ENCODE measurements around the gene PAPPA2. TPM values are rescaled to one million over a fixed set of nuclear protein-coding genes. Genes with fewer than 3 reads are reported as not detected.

PAPPA2 gene
- total and polyA plus RNA-seq, 2 of the 4 experiments (the other 2 are of a cell fraction) = 0.10 to 0.18 TPM

- intact Hi-C loops (cut with micrococcal nuclease) = no loop called here
- no peak overlapping the region for H3K23ac ChIP-seq (ENCODE audit: low read depth, low read length)
- dilution Hi-C loops (cut with HindIII; ENCODE audit: low sequenced_read_pairs, unreplicated experiment) = no loop called here
- H2AFZ ChIP-seq (replicated peaks; ENCODE audit: low read length, poor library complexity) = no peak overlapping the region
- H3K4ac ChIP-seq (ENCODE audit: low read depth, low read length) = no peak overlapping the region
- H4K8ac ChIP-seq (ENCODE audit: low read depth in 2 of 2, low read length in 2 of 2) = no peak overlapping the region
- H3K14ac ChIP-seq (replicated peaks; ENCODE audit: low read depth, low read length) = no peak overlapping the region
- 0 out of 2 replicates have a peak, but pooled peaks cover 1% of the 10 kb centered on the region for H3K9me3 ChIP-seq (ENCODE audit: control insufficient read depth, insufficient read depth, low read length)
- ATAC-seq (ENCODE audit: low read depth) (no peak), DNase-seq (no peak)
- H3K79me1 ChIP-seq (ENCODE audit: low read depth in 1 of 2, low read length in 2 of 2) = no peaks in the 10 kb centered on the region
- H4K5ac ChIP-seq (ENCODE audit: low read depth, low read length) = no peak overlapping the region
- H3K9me1 ChIP-seq (ENCODE audit: insufficient read depth, low read length) = no peaks in the 10 kb centered on the region
- H3K27me3 ChIP-seq (ENCODE audit: control insufficient read depth, insufficient read depth, low read length) = no peaks in the 10 kb centered on the region
- H2BK5ac ChIP-seq (ENCODE audit: low read depth, low read length, poor library complexity, severe bottlenecking) = no peak overlapping the region
- H3K4me1 ChIP-seq (ENCODE audit: control insufficient read depth, insufficient read depth, low read length) = no peaks in the 10 kb centered on the region
- CTCF ChIA-PET = no interaction called here
- no peak for TF ChIP-seq ELK1 (IDR thresholded peaks at IDR 0.05; ENCODE audit: borderline replicate concordance, low read depth, low read length)
- TF ChIP-seq SMC3 (IDR thresholded peaks at IDR 0.05; ENCODE audit: low read depth, low read length) = no peak
- no peak for TF ChIP-seq NFE2L2 (IDR thresholded peaks at IDR 0.05; ENCODE audit: low read depth, low read length)
- TF ChIP-seq RCOR1 (IDR thresholded peaks at IDR 0.05; ENCODE audit: insufficient replicate concordance, low read length) = no peak
- no peak for TF ChIP-seq POLR2A (IDR thresholded peaks at IDR 0.05; ENCODE audit: low read depth, low read length)
- TF ChIP-seq FOS (IDR thresholded peaks at IDR 0.05; ENCODE audit: low read depth, low read length) = no peak
- TF ChIP-seq MAZ (IDR thresholded peaks at IDR 0.05; ENCODE audit: borderline replicate concordance, low read depth, low read length) = no peak
- TF ChIP-seq CHD1 (IDR thresholded peaks at IDR 0.05; ENCODE audit: low read depth, low read length) = no peak
- no peak for TF ChIP-seq BHLHE40 (IDR thresholded peaks at IDR 0.05; ENCODE audit: low read depth, low read length)
- TF ChIP-seq MXI1 (IDR thresholded peaks at IDR 0.05; ENCODE audit: borderline replicate concordance, low read depth, low read length) = no peak
- TF ChIP-seq RAD21 (IDR thresholded peaks at IDR 0.05; ENCODE audit: low read length) = no peak
- no peak for TF ChIP-seq CEBPB (IDR thresholded peaks at IDR 0.05; ENCODE audit: low read depth, low read length)
- no peak for TF ChIP-seq CTCF (conservative IDR thresholded peaks at IDR 0.05; ENCODE audit: low read depth, low read length)
- no peak for TF ChIP-seq MAFK (IDR thresholded peaks at IDR 0.05; ENCODE audit: low read depth, low read length)
- no peak for TF ChIP-seq USF2 (IDR thresholded peaks at IDR 0.05; ENCODE audit: low read depth, low read length)
- H3K56ac ChIP-seq (ENCODE audit: extremely low read depth, insufficient read depth, low read length) = no peak overlapping the region
- H2BK120ac ChIP-seq (ENCODE audit: low read depth, low read length) = no peak overlapping the region
- in situ Hi-C loops (cut with MboI; ENCODE audit: low sequenced_read_pairs) = no loop called here
- no peak overlapping the region for H3K9ac ChIP-seq (ENCODE audit: low read depth, low read length)
- POLR2A ChIA-PET (ENCODE audit: unreplicated experiment) = no interaction called here
- no CpG with 5 or more reads among the region's 1 CpG for WGBS, 2 experiments (ENCODE audit: extremely low coverage in 2 of 2, insufficient read length in 1 of 2)
- no peak overlapping the region for H3K4me2 ChIP-seq (ENCODE audit: low read depth, low read length)
- H4K20me1 ChIP-seq (ENCODE audit: insufficient read depth, low read length) = no peaks in the 10 kb centered on the region
- H3K18ac ChIP-seq (ENCODE audit: low read depth, low read length) = no peak overlapping the region
- H2BK20ac ChIP-seq (ENCODE audit: low read depth, low read length) = no peak overlapping the region
- BruUV-seq (replicated peaks) = no TSS peak
- no peak overlapping the region for H3K4me3 ChIP-seq (ENCODE audit: insufficient read depth, low read depth, low read length)
- H2AK9ac ChIP-seq (replicated peaks; ENCODE audit: low read depth, low read length, poor library complexity) = no peak overlapping the region
- no peak overlapping the region for H4K91ac ChIP-seq (ENCODE audit: insufficient read depth, low read depth, low read length)
- H2BK15ac ChIP-seq (ENCODE audit: low read depth, low read length) = no peak overlapping the region
- no peaks in the 10 kb centered on the region for H3K36me3 ChIP-seq (ENCODE audit: control insufficient read depth, insufficient read depth, low read length)
- no peak overlapping the region for H3K27ac ChIP-seq (ENCODE audit: insufficient read depth, low read length)
- no peak overlapping the region for H2AK5ac ChIP-seq (ENCODE audit: low read depth, low read length)
These were observed 317.0 kb downstream of the PAPPA2 start for GRCh38 chr1:176779992-176780328.
